Activated CD4-positive, alpha-beta T cell treated with anti-CD3 and anti-CD28 coated beads, Interleukin-2, amount 10 ng/mL, durations not matched to agents 24 days and 14 days (primary cell): ENCODE measurements around the gene VAV2. TPM values are rescaled to one million over a fixed set of nuclear protein-coding genes. Genes with fewer than 3 reads are reported as not detected.

Source experiments
- DNase-seq: peaks from one replicate; pipeline ENCODE4 v3.0.0; 2022
- H3K27ac Mint-ChIP-seq: one replicate; pipeline ENCODE4 v1.8.0; 2022; ENCODE audit warnings: mild to moderate bottlenecking, mixed read lengths
- H3K27me3 Mint-ChIP-seq: one replicate; pipeline ENCODE4 v1.8.0; 2022; ENCODE audit warnings: mixed read lengths
- H3K36me3 Mint-ChIP-seq: one replicate; pipeline ENCODE4 v1.8.0; 2022; ENCODE audit warnings: low read depth, mild to moderate bottlenecking, mixed read lengths
- H3K4me1 Mint-ChIP-seq: one replicate; pipeline ENCODE4 v1.8.0; 2021; ENCODE audit warnings: mixed read lengths
- H3K4me3 Mint-ChIP-seq: one replicate; pipeline ENCODE4 v1.8.0; 2022; ENCODE audit warnings: mild to moderate bottlenecking, moderate library complexity, mixed read lengths
- H3K9me3 Mint-ChIP-seq: one replicate; pipeline ENCODE4 v1.8.0; 2021; ENCODE audit warnings: mixed read lengths
- intact Hi-C: fragments of 100-400 bp; cut with micrococcal nuclease; formaldehyde crosslinking; loops from one replicate; pipeline ENCODE4 v1.15.1; 2023
- total RNA-seq: library from RNA; stranded (reverse); gene quantifications from 2 replicates; pipeline ENCODE4 v1.2.3, GENCODE V29; 2022

VAV2 gene
- total RNA-seq, 1 donor from 2014 or later, result 9.0 TPM

- Mint-ChIP-seq H3K4me1 (peaks cover 2% of the 10 kb centered on the region), H3K4me3 (no peak overlapping the region), H3K27me3 (peaks cover 3% of the 10 kb centered on the region), H3K9me3 (no peaks in the 10 kb centered on the region), H3K36me3 (no peaks in the 10 kb centered on the region), H3K27ac (no peak overlapping the region)
- intact Hi-C loops, result loop anchor here (10.0 kb wide), 1 partner anchor 144 kb away; no protein-coding TSS in a partner anchor
- no peak for DNase-seq
Observed at GRCh38 chr9:133728856-133729616, 263.1 kb downstream of the VAV2 start.

- peaks cover 2% of the 10 kb centered on the region for H3K4me1 Mint-ChIP-seq
- DNase-seq, result no peak
- H3K27me3 Mint-ChIP-seq, result peaks cover 7% of the 10 kb centered on the region
- no peak overlapping the region for H3K4me3 Mint-ChIP-seq
- intact Hi-C loops, result loop anchor here (10.0 kb wide), 1 partner anchor 143 kb away; no protein-coding TSS in a partner anchor
- no peaks in the 10 kb centered on the region for H3K36me3 Mint-ChIP-seq
- H3K9me3 Mint-ChIP-seq, result no peaks in the 10 kb centered on the region
- no peak overlapping the region for H3K27ac Mint-ChIP-seq
Observed at GRCh38 chr9:133727876-133728441, 264.2 kb downstream of the VAV2 start.

- peaks cover 2% of the 10 kb centered on the region for H3K4me1 Mint-ChIP-seq
- no peaks in the 10 kb centered on the region for H3K36me3 Mint-ChIP-seq
- H3K27ac Mint-ChIP-seq, result no peak overlapping the region
- H3K4me3 Mint-ChIP-seq, result no peak overlapping the region
- H3K9me3 Mint-ChIP-seq, result no peaks in the 10 kb centered on the region
- intact Hi-C loops, result loop anchor here (10.0 kb wide), 1 partner anchor 143 kb away; no protein-coding TSS in a partner anchor
- H3K27me3 Mint-ChIP-seq, result peaks cover 7% of the 10 kb centered on the region
- DNase-seq, result no peak
Observed at GRCh38 chr9:133727277-133727875, 264.7 kb downstream of the VAV2 start.

GRCh38 chr9:133726401-133727276 is 265.5 kb downstream of the VAV2 start:
- H3K9me3 Mint-ChIP-seq, result no peaks in the 10 kb centered on the region
- DNase-seq, result peak; percentile 87

GRCh38 chr9:133725886-133726285 is 266.2 kb downstream of the VAV2 start:
- Mint-ChIP-seq H3K4me1 (peaks cover 2% of the 10 kb centered on the region), H3K4me3 (no peak overlapping the region), H3K27me3 (peaks cover 12% of the 10 kb centered on the region), H3K9me3 (no peaks in the 10 kb centered on the region), H3K27ac (no peak overlapping the region), H3K36me3 (no peaks in the 10 kb centered on the region)
- no peak for DNase-seq
- intact Hi-C loops, result loop anchor here (1.0 to 10.0 kb wide), 2 partner anchors 141 to 193 kb away; no protein-coding TSS in a partner anchor

More at GRCh38 chr9:133726401-133727276, 265.5 kb downstream of the VAV2 start:
- peaks cover 2% of the 10 kb centered on the region for H3K4me1 Mint-ChIP-seq
- intact Hi-C loops, result loop anchor here (1.0 to 10.0 kb wide), 2 partner anchors 142 to 193 kb away; no protein-coding TSS in a partner anchor
- H3K36me3 Mint-ChIP-seq, result no peaks in the 10 kb centered on the region
- no peak overlapping the region for H3K4me3 Mint-ChIP-seq
- H3K27ac Mint-ChIP-seq, result no peak overlapping the region
- H3K27me3 Mint-ChIP-seq, result peaks cover 9% of the 10 kb centered on the region

- H3K27ac Mint-ChIP-seq, result no peak overlapping the region
- peaks cover 4% of the 10 kb centered on the region for H3K9me3 Mint-ChIP-seq
- peaks cover 14% of the 10 kb centered on the region for H3K27me3 Mint-ChIP-seq
- peaks cover 2% of the 10 kb centered on the region for H3K4me1 Mint-ChIP-seq
- DNase-seq, result no peak
- no peak overlapping the region for H3K4me3 Mint-ChIP-seq
- no peaks in the 10 kb centered on the region for H3K36me3 Mint-ChIP-seq
- intact Hi-C loops, result no loop called here
Observed at GRCh38 chr9:133718563-133719315, 273.4 kb downstream of the VAV2 start.

GRCh38 chr9:133717113-133718031 is 274.8 kb downstream of the VAV2 start:
- peaks cover 4% of the 10 kb centered on the region for H3K9me3 Mint-ChIP-seq
- H3K4me3 Mint-ChIP-seq, result no peak overlapping the region
- H3K4me1 Mint-ChIP-seq, result peaks cover 2% of the 10 kb centered on the region
- no peak overlapping the region for H3K27ac Mint-ChIP-seq
- DNase-seq, result no peak
- no peaks in the 10 kb centered on the region for H3K36me3 Mint-ChIP-seq
- intact Hi-C loops, result no loop called here
- peaks cover 11% of the 10 kb centered on the region for H3K27me3 Mint-ChIP-seq

GRCh38 chr9:133716564-133717112 is 275.5 kb downstream of the VAV2 start:
- intact Hi-C loops, result no loop called here
- H3K27me3 Mint-ChIP-seq, result peaks cover 9% of the 10 kb centered on the region
- DNase-seq, result no peak
- H3K4me3 Mint-ChIP-seq, result no peak overlapping the region
- H3K36me3 Mint-ChIP-seq, result no peaks in the 10 kb centered on the region
- H3K27ac Mint-ChIP-seq, result no peak overlapping the region
- H3K4me1 Mint-ChIP-seq, result peaks cover 2% of the 10 kb centered on the region
- peaks cover 4% of the 10 kb centered on the region for H3K9me3 Mint-ChIP-seq

GRCh38 chr9:133715866-133716563 is 276.1 kb downstream of the VAV2 start:
- peaks cover 7% of the 10 kb centered on the region for H3K27me3 Mint-ChIP-seq
- DNase-seq, result peak; percentile 72
- intact Hi-C loops, result no loop called here

GRCh38 chr9:133715295-133715865 is 276.7 kb downstream of the VAV2 start:
- Mint-ChIP-seq H3K9me3 (peaks cover 1% of the 10 kb centered on the region), H3K27ac (no peak overlapping the region), H3K27me3 (peaks cover 2% of the 10 kb centered on the region), H3K4me3 (no peak overlapping the region), H3K36me3 (no peaks in the 10 kb centered on the region), H3K4me1 (peaks cover 2% of the 10 kb centered on the region)
- intact Hi-C loops, result no loop called here
- DNase-seq, result no peak

More at GRCh38 chr9:133715866-133716563, 276.1 kb downstream of the VAV2 start:
- no peak overlapping the region for H3K4me3 Mint-ChIP-seq
- no peaks in the 10 kb centered on the region for H3K36me3 Mint-ChIP-seq
- peaks cover 4% of the 10 kb centered on the region for H3K9me3 Mint-ChIP-seq
- H3K27ac Mint-ChIP-seq, result no peak overlapping the region
- H3K4me1 Mint-ChIP-seq, result peaks cover 2% of the 10 kb centered on the region

- Mint-ChIP-seq H3K36me3 (no peaks in the 10 kb centered on the region), H3K4me3 (no peak overlapping the region), H3K4me1 (peaks cover 3% of the 10 kb centered on the region), H3K9me3 (no peaks in the 10 kb centered on the region), H3K27ac (no peak overlapping the region), H3K27me3 (peaks cover 2% of the 10 kb centered on the region)
- no peak for DNase-seq
- intact Hi-C loops, result no loop called here
Observed at GRCh38 chr9:133714606-133715294, 277.4 kb downstream of the VAV2 start.
